ENCODE data around the gene PAX7.

- TF ChIP-seq CTCF (IDR thresholded peaks at IDR 0.05; ENCODE audit: insufficient read depth, low read length) = no peak
- TF ChIP-seq POLR2AphosphoS5 (IDR thresholded peaks at IDR 0.05; ENCODE audit: low read depth) = no peak
- TF ChIP-seq GABPA (IDR thresholded peaks at IDR 0.05; ENCODE audit: low read depth) = no peak
These were observed 70.5 kb downstream of the PAX7 start for GRCh38 chr1:18701183-18701582.

Measured in HL-60 (cell line).